ENCODE measurements around the gene OSBPL3.

DNA sequence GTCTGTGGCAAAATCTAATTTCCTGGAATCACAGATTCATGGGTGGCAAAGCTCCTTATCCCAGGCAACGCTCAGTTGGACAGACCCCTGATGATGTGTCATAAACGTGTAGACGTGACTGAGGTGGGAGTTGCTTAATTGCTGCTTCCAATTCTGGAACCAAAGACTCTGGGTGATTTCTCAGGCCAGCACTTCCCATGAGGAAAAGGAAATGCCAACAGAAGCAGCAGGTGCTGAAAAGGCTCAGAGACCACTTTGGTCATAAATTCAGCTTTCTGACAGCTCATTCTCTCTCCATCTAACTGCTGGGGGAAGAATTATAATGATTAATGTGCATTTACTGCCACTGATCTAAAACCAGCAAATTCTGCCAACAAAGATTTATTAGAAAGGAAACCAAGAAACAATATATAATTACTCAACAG lies 88.7 kb downstream of the OSBPL3 start:
- TF ChIP-seq POLR2AphosphoS5 (IDR thresholded peaks at IDR 0.05; ENCODE audit: low read depth, low read length) (no peak), TCF12 (IDR thresholded peaks at IDR 0.05) (no peak), RFX5 (IDR thresholded peaks at IDR 0.05; ENCODE audit: low read length) (no peak), TEAD4 (IDR thresholded peaks at IDR 0.05; ENCODE audit: borderline replicate concordance, insufficient read depth) (no peak), JUND (IDR thresholded peaks at IDR 0.05) (no peak)
- TF ChIP-seq, protein P1, sequence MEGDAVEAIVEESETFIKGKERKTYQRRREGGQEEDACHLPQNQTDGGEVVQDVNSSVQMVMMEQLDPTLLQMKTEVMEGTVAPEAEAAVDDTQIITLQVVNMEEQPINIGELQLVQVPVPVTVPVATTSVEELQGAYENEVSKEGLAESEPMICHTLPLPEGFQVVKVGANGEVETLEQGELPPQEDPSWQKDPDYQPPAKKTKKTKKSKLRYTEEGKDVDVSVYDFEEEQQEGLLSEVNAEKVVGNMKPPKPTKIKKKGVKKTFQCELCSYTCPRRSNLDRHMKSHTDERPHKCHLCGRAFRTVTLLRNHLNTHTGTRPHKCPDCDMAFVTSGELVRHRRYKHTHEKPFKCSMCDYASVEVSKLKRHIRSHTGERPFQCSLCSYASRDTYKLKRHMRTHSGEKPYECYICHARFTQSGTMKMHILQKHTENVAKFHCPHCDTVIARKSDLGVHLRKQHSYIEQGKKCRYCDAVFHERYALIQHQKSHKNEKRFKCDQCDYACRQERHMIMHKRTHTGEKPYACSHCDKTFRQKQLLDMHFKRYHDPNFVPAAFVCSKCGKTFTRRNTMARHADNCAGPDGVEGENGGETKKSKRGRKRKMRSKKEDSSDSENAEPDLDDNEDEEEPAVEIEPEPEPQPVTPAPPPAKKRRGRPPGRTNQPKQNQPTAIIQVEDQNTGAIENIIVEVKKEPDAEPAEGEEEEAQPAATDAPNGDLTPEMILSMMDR (IDR thresholded peaks at IDR 0.05), result no peak
- TF ChIP-seq, protein P2, sequence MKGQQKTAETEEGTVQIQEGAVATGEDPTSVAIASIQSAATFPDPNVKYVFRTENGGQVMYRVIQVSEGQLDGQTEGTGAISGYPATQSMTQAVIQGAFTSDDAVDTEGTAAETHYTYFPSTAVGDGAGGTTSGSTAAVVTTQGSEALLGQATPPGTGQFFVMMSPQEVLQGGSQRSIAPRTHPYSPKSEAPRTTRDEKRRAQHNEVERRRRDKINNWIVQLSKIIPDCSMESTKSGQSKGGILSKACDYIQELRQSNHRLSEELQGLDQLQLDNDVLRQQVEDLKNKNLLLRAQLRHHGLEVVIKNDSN (IDR thresholded peaks at IDR 0.05; ENCODE audit: borderline replicate concordance, low read depth), result no peak
- TF ChIP-seq, protein P3, sequence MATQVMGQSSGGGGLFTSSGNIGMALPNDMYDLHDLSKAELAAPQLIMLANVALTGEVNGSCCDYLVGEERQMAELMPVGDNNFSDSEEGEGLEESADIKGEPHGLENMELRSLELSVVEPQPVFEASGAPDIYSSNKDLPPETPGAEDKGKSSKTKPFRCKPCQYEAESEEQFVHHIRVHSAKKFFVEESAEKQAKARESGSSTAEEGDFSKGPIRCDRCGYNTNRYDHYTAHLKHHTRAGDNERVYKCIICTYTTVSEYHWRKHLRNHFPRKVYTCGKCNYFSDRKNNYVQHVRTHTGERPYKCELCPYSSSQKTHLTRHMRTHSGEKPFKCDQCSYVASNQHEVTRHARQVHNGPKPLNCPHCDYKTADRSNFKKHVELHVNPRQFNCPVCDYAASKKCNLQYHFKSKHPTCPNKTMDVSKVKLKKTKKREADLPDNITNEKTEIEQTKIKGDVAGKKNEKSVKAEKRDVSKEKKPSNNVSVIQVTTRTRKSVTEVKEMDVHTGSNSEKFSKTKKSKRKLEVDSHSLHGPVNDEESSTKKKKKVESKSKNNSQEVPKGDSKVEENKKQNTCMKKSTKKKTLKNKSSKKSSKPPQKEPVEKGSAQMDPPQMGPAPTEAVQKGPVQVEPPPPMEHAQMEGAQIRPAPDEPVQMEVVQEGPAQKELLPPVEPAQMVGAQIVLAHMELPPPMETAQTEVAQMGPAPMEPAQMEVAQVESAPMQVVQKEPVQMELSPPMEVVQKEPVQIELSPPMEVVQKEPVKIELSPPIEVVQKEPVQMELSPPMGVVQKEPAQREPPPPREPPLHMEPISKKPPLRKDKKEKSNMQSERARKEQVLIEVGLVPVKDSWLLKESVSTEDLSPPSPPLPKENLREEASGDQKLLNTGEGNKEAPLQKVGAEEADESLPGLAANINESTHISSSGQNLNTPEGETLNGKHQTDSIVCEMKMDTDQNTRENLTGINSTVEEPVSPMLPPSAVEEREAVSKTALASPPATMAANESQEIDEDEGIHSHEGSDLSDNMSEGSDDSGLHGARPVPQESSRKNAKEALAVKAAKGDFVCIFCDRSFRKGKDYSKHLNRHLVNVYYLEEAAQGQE (IDR thresholded peaks at IDR 0.05; ENCODE audit: low read depth, low read length), result no peak

Measured in SK-N-SH (cell line).